GM20431 (cell line): ENCODE data around the gene PITPNB.

Source experiments
- in situ Hi-C: fragments of 300-500 bp; cut with MseI, MboI; formaldehyde crosslinking; loops from one replicate; pipeline ENCODE4 v1.15.0; 2020; ENCODE audit warnings: low sequenced_read_pairs; ENCODE audit not compliant: unreplicated experiment

Gene PITPNB

DNA sequence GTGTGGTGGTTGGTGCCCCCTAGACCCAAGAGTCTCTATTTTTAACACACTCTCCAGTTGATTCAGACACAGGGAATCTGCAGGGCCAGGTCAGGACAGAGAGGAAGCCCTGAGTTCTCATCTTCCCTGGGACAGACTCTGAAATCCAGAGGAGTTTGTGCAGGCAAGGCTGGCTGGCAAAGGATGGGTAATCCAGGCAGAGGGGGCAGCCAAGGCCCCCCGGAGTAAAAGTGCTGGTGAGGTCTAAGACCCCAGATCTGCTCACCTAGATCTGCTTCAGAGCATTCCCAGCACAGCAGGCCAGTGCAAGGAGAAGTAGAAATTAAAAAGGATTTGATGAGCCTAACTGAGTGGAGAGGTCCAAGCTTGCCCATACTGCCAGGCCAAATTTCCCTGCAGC lies 76.9 kb downstream of the PITPNB start:
- in situ Hi-C loops, result no loop called here

DNA sequence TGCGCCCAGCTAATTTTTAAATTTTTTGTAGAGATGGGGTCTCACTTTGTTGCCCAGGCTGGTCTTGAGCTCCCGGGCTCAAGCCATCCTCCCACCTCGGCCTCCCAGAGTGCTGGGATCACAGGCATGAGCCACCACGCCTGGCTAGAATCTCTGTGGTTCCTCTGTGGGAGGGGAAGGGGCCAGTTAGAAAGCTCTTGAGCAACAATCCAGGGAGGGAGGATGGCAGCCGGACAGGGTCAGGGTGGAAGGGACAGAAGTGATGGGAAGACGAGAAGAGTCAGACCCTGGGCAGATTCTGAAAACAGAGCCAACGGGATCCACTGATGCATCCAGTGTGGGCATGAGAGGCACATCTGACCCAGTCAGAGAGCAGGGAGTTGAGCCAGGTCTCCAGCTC lies 78.6 kb downstream of the PITPNB start:
- in situ Hi-C loops, result no loop called here

DNA sequence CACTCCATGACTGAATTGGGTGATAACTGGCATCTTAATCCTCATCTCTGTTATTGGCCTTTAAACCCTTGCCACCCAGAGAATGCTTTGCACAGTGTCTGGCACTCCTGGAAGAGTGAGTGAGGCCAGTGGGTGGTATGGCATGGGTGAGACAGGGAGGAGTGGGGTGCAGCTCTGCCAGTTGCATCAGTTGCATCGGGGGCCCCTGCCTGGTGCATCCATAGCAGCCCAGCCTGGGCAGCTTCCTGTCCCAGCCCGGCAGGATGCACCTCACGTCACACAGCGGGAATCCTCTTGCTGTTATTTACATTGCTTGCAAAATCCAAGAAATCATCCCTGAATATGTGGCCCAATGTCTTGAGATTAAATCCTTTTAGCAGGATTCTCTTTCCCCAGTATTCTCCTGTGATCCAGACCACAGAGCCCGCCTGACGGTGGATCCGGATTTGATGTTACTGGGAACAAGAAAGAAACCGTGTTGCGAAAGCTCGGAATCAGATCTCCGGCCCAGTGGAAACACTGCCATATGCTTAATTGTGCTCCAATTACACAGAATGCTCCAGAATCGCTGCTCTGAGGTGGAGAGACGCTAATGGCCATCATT lies 79.9 kb downstream of the PITPNB start:
- in situ Hi-C loops, result no loop called here

DNA sequence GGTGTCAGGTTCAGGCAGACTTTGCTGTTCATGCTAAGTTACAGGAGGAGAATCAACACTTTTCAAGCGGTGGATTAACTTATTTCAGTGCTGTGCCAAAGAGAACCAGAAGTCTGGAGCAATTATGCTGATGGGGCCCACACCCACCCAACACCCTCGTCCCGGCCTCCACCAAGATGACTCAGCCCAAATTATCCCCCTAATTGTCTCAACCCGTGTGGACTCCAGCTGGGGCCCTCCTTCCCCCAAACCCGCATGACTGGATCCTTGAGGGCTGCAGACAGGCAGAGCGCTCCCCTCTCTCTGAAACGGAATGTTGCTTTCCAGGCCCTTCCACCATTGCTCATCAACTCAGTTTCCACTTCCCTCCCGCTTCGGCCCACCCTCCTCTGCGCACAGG lies 82.9 kb downstream of the PITPNB start:
- in situ Hi-C loops, result no loop called here

DNA sequence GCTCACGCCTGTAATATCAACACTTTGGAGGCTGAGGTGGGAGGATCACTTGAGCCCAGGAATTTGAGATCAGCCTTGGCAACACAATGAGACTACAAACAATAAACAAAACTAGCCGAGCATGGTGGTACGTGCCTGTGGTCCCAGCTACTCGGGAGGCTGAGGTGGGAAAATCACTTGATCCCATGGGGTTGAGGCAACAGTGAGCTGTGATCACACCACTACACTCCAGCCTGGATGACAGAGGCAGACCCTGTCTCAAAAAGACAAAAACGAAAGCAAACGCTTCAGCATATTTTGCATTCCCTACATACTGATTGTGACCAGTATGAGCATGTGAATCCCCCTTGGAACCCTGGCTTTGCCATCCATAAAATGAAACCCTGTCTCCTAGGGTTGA lies 83.6 kb downstream of the PITPNB start:
- in situ Hi-C loops, result no loop called here

DNA sequence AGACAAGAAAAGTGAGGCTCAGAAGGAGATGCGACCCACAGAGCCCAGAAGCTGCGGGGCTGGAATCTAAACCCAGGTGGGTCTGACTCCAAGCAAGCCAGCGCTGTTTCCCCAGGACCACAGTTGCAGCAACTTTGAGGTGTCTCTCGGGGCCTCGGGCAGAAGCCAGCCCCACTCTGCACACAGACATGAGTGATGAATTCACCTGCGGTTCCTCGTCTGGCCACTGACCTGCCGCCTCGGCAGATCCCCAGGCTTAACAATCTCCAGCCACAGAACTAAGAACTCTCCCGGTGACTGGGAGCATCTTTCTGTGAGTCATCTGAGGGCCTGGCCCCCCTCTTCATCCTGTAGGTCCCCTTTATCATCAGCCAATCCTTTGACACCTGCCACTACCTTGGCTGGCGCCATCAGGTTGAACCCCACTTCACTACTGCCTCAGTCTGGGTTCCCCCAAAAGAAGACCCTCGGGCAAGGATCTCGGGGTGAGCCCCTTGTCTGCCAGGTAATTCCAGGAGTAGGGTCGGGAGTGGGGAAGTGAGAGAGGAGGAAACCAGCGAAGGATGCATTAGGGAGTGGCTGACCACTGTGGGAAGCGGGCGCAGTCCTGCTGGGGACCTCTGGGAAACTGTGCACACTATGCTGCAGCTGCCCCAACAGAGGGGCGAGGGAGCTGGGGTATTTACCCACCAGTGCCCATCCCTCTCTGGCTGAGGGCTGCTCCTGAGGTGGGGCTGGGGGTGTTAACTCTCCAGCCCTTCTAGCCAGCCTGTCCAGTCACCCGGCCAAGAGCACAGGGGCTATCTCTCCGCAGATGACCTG lies 84.5 kb downstream of the PITPNB start:
- in situ Hi-C loops, result no loop called here

DNA sequence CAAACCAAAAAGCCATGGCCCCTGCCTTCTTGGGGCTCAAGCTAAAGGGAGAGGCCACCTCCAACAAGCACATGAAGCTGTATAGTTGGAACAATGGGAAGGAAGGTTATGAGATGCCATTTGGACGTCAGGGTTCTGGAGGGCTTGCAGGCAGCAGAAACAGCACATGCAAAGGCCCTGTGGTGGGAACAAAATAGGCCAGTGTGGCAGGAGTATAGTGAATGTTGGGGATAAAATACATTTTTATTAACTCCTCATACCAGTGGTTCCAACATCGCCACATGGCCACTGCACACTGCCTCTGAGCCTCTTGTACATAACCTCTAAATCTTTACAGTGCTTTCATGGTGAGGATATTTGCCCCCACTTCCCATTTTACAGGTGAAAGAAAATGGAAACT lies 85.3 kb downstream of the PITPNB start:
- in situ Hi-C loops, result no loop called here

DNA sequence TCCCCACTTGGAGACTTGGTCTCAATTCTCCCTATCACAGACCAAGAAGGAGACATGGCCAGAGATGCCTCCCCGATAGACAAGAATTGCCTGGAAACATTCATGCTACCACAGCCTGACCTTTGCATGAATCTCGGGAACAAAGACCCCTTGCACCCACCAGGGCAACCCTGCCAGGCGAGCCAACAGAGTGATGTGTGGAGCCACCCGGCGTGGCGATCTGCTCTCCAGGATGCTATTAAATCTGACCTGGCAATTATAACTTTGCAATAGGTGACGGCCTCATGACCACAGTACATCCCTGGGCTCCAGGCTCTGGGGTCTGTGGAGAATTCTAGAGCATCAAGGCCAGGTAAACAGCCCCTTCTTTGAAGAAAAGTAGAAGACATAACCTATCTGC lies 86.5 kb downstream of the PITPNB start:
- in situ Hi-C loops, result no loop called here

DNA sequence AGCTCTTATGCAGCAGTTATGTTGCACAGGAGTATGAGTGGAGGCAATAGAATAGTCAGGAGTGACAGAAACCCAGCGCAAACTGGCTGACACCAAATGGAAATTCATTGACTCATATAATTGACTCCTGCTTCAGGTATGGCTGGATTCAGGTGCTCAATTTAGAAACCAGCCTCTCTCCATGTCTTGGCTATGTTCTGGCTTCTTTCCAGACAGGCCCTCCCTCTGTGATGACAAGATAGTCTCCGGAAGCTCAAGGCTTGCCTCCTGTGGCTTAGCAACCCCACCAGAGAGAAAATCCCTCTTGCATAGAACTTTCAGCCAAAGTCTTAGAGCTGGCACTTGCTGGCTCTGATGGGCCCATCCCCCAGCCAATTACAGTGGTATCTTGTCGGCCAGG lies 89.4 kb downstream of the PITPNB start:
- in situ Hi-C loops, result no loop called here

DNA sequence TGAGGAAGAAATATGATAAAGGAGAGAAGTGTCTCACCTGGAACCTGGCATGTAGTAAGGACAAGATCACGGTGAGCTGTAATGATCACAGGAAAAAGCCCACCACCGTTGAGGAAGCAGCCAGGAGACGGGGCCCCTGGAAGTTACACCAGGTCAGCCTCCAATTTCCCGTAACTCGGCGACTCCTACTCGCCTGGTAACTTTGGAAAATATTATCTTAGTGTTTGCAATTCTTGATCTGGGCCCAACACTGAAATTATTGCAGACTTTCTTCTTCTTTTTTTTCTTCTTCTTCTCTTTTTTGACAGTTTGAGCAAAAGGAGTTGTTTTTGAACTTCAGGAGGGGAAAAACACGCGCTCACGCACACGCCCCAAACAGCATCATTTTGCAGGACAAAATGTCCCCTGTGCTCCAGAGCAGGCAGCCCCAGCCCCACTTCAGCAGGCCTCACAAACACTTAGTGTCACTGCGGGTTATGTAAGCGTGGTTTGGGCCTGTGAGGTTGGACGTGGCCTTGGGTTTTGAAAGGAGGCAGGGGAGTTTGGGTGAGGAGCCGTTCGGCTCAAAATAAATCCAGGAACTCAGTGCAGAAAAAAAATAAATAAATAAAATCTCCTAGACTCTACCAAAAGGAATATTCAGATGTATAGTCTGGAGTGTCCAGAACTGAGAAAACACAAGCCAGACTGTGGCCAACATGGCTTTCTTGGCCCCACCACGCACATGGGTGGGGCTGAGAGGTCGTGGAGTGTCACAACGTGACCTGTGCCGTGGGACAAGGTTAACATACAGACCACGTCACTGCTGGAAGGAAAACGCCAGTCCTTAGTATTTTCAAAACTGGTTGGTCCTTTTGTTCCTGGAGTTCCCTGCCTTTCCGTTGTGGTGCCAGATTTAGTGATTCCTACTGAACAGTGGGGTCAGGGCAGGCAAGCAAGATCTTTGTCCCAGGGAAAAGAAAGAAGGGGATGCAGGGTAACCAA lies 91.2 kb downstream of the PITPNB start:
- in situ Hi-C loops, result no loop called here

DNA sequence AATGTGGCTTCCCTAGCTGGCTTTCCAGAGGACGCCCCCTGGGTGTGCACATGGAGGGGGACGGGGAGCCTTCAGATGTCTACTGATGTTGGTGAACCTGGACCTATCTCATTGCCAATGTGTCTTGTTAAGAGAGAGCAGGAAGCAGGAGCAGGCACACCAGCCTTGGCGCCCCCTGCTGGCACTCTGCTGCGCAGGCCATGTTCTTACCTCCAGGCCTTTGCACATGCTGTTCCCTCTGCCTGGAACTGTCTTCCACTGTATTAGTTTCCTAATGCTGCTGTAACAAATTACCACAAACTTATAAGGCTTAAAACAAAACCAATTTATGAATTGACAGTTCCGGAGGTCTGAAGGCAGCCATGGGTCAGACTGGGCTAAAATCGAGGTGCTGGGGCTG lies 93.9 kb downstream of the PITPNB start:
- in situ Hi-C loops, result no loop called here

DNA sequence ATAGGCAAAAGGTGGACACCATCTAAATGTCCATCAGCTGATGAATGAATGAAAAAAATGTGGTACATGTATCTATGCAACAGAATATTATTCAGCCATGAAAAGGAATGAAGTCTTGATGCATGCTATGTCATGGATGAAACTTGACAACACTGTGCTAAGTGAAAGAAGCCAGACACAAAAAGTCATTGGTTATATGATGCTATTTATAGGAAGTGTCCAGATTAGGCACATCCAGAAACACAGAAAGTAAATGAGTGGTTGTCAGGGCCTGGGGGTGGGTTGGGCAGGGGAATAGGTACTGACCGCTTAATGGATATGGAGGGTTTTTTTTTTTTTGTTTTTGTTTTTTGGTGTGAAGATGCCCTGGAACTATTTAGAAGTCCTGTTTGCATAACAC lies 95.8 kb downstream of the PITPNB start:
- in situ Hi-C loops, result no loop called here

DNA sequence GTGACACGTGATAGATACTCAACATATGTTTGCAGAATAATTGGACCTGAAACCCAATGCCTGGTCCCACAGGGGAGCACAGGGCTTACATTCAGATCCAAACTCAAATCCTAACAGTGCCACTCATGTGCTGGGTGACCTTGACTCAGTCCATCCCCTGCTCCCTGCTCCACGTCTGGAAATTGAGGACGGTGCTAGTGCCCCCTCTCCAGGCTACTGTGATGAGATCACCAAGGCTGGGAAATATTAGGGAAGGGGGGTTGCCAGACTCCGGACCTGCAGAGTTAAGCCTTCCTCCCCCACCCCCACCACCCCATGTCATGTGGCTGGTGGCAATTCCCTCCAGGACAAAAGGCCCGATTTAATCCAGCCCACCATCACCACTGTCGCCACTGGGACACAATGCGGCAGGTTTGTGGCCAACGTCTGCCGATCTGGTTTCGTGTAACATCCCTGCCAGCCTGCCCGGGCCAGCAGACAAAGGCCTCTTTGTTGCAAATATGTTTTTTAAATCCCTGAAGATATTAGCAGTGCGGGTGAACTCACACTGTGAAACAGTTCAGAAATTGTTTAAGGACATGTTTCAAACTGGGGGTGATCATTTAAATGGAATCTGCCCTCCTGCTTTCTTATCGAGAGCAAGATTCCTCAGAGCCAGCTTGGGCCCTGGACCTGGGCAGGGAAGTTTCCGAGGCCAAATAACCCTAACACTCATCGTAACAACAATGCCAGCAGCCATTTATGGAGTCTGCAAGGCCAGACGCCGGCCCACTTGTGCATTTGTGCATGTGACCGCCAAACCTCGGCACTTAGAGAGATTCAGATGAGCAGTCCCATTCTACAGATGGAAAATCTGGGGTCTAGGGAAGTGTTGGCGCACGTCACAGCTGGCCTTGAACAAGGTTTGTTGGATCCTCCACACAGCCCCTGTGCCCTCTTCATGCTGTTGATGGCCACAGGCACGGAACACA lies 97.9 kb downstream of the PITPNB start:
- in situ Hi-C loops, result no loop called here

DNA sequence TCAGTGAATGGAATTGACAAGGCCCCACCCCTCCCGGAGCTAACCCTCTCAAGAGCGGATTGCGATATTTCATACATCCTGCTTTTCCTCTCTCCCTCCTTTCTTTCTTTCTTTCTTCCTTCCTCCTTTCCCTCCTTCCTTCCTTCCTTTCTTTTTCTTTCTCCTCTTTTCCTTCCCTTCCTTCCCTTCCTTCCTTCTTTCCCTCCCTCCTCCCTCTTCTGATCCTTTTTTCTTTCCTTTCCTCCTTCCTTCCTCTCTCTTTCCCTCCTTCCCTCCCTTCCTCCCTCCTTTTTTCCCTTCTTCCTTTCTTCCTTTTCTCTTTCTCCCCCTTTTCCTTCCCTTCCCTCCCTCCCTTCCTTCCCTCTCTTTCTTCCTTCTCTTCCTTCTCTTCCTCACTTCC lies 102.5 kb downstream of the PITPNB start:
- in situ Hi-C loops, result no loop called here

DNA sequence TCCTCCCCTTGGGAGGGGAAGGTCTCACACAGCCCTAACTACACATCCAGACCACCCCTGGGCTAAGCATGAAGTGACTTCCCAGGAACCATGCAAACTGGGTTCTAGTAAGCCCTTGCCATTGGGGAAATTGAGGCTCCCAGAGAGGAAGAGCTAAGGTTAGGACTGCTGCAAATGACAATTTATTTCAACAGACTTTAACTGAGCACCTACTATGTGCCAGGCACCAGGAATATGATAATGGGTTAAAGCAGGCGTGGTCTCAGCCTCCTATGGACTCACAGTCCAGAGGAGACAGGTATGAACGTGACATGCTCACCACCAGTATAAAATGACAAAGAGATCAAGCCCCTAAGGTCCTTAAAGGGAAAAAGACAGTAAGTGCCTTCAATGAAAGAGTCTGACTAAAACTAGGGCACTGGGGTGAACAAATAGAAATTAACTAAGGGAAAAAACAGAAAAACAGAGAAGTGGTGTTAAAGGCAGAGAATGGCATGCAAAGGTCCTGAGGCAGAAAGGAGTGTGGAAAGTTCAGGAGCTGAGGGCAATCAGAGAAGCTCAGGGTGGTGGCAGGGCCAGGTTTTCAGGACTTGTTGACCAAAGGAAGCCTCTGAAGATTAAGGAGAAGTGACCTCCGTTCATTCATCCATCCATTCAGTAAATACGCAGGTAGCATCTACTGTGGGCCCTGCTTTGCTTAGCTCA lies 103.1 kb downstream of the PITPNB start:
- in situ Hi-C loops, result no loop called here

DNA sequence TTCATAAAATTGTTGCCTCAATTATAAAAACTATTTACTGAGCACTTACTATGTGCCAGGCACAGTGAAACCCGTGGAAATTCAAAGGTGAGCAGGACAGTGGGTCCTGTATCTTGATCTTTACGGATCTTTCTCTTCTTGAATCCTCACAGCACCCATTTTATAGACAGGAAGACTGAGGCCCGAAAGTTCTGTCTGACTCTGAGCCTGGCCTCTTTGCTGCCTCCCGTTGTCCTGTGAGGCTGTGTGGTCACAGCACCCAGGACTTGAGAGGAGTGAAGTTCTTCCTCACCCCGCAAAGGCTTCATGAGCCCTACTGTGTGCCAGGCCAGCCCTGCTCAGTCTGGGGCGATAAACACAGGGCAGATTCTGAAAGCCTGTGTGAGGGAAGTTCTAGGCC lies 104.1 kb downstream of the PITPNB start:
- in situ Hi-C loops, result no loop called here

DNA sequence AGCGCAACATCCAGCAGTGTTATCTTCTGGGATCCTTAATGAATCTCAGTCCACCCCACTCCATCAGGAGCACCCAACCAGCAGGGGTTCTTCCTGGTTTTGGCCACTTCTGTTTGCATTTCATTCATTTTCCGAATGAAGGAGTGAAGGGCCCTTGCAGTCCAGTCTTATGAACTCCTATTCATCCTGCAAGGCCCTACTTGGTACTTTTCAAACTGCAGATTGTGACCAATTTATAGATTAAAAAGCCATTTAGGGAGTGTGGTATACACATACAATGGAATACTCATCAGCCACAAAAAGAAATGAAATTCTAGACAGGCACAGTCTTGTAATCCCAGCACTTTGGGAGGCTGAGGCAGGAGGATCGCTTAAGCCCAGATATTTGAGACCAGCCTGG lies 107.3 kb downstream of the PITPNB start:
- in situ Hi-C loops, result no loop called here

DNA sequence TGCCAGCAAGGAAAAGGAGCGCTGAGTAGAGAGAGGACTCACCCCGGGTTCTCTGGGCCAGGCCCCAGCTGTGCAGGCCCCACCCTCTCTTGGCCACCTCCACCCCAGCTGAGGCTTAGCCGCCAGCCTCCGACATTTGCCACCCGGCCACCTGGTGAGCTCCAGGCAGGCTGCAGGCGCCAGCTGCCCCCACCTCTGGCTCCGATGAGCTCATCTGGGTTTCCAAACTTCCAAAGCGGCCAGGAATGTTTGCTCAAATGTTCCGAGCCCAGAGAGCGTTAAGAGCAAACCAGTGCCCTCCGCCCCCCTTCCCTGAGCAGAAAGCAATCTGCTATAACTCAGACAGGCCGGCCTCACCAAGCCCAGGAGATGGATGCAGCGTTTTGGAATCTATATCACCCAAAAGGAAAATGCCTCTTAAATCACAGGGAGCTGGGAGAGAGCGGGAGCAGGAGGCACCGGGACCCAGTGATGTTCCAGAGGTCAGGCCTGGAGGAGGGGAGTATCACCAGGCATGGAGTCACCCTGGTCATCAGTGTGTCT lies 108.4 kb downstream of the PITPNB start:
- in situ Hi-C loops, result no loop called here
